KMS-11 (cell line): Measurements from ENCODE around the gene TSSK3.
A peak's percentile ranks its signal among the peaks of the same experiment; 100 is the strongest.
"Not testable (repeated sequence)": the region's sequence is repeated elsewhere in the genome, so short reads cannot be mapped to it uniquely, and the experiment has no call there.

Experiments used
- H2AFZ ChIP-seq: fragments of 200-600 bp; sonication (generic); 2 replicates; pipeline ENCODE4 v1.6.1; 2016; ENCODE audit warnings: antibody characterized with exemption, mixed run types, low read depth
- H3K27ac ChIP-seq: fragments of 200-600 bp; sonication (generic); 2 replicates; pipeline ENCODE4 v1.6.1; 2016; ENCODE audit warnings: mild to moderate bottlenecking, mixed run types
- H3K27me3 ChIP-seq: fragments of 200-600 bp; sonication (generic); 2 replicates; pipeline ENCODE4 v1.6.1; 2017; ENCODE audit warnings: mild to moderate bottlenecking, low read depth, mixed run types, moderate library complexity; ENCODE audit not compliant: insufficient read depth
- H3K36me3 ChIP-seq: fragments of 200-600 bp; sonication (generic); 2 replicates; pipeline ENCODE4 v1.6.1; 2017; ENCODE audit warnings: mild to moderate bottlenecking, mixed run types; ENCODE audit not compliant: insufficient read depth
- H3K4me1 ChIP-seq: fragments of 200-600 bp; sonication (generic); 2 replicates; pipeline ENCODE4 v1.6.1; 2016; ENCODE audit warnings: mild to moderate bottlenecking, low read depth, mixed run types; ENCODE audit not compliant: poor library complexity, severe bottlenecking
- H3K4me2 ChIP-seq: fragments of 200-600 bp; sonication (generic); 2 replicates; pipeline ENCODE4 v1.7.0; 2016; ENCODE audit warnings: mild to moderate bottlenecking, mixed run types
- H3K4me3 ChIP-seq: fragments of 200-600 bp; sonication (generic); IDR thresholded peaks from 2 replicates; pipeline ENCODE4 v1.6.1; 2017; ENCODE audit warnings: low read depth, low read length, mixed read lengths; ENCODE audit not compliant: insufficient read depth
- H3K79me2 ChIP-seq: fragments of 200-600 bp; sonication (generic); 2 replicates; pipeline ENCODE4 v1.6.1; 2016; ENCODE audit warnings: low read depth, mixed run types; ENCODE audit not compliant: insufficient read depth
- H3K9ac ChIP-seq: fragments of 200-600 bp; sonication (generic); 2 replicates; pipeline ENCODE4 v1.6.1; 2016; ENCODE audit warnings: mild to moderate bottlenecking, mixed run types
- H4K20me1 ChIP-seq: fragments of 200-600 bp; sonication (generic); 2 replicates; pipeline ENCODE4 v1.6.1; 2016; ENCODE audit warnings: mild to moderate bottlenecking, mixed run types; ENCODE audit not compliant: insufficient read depth
- TF ChIP-seq, protein P1 (sequence below): fragments of 200-600 bp; sonication (generic); conservative IDR thresholded peaks from 2 replicates; pipeline ENCODE4 v1.6.1; 2017; ENCODE audit warnings: low read depth, mild to moderate bottlenecking, antibody characterized with exemption, low read length, moderate library complexity, mixed read lengths

The TSSK3 gene

GRCh38 chr1:32394141-32394889 is 32.0 kb downstream of the TSSK3 start, which contains the start of gene BSDC1:
BSDC1 (minus strand) TSS chr1:32394441; CDS start chr1:32394414, 27 bp downstream.
- peak within 1 kb of the TSS; percentile 62 for H3K27ac ChIP-seq
- peaks cover 5% of the 10 kb centered on the region; the same call in 1 of the 2 replicates for H3K36me3 ChIP-seq
- H2AFZ ChIP-seq: peak within 1 kb of the TSS; percentile 86
- no peaks in the 10 kb centered on the region for H4K20me1 ChIP-seq
- H3K4me1 ChIP-seq: peaks cover 21% of the 10 kb centered on the region
- H3K27me3 ChIP-seq: no peaks in the 10 kb centered on the region
- H3K9ac ChIP-seq: peak within 1 kb of the TSS; percentile 83
- peaks cover 16% of the 10 kb centered on the region; the same call in 1 of the 2 replicates for H3K79me2 ChIP-seq
- peak within 1 kb of the TSS; percentile 81 for H3K4me2 ChIP-seq
- H3K4me3 ChIP-seq: no peak within 1 kb of the TSS
- TF ChIP-seq, protein P1, sequence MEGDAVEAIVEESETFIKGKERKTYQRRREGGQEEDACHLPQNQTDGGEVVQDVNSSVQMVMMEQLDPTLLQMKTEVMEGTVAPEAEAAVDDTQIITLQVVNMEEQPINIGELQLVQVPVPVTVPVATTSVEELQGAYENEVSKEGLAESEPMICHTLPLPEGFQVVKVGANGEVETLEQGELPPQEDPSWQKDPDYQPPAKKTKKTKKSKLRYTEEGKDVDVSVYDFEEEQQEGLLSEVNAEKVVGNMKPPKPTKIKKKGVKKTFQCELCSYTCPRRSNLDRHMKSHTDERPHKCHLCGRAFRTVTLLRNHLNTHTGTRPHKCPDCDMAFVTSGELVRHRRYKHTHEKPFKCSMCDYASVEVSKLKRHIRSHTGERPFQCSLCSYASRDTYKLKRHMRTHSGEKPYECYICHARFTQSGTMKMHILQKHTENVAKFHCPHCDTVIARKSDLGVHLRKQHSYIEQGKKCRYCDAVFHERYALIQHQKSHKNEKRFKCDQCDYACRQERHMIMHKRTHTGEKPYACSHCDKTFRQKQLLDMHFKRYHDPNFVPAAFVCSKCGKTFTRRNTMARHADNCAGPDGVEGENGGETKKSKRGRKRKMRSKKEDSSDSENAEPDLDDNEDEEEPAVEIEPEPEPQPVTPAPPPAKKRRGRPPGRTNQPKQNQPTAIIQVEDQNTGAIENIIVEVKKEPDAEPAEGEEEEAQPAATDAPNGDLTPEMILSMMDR: no peak

DNA sequence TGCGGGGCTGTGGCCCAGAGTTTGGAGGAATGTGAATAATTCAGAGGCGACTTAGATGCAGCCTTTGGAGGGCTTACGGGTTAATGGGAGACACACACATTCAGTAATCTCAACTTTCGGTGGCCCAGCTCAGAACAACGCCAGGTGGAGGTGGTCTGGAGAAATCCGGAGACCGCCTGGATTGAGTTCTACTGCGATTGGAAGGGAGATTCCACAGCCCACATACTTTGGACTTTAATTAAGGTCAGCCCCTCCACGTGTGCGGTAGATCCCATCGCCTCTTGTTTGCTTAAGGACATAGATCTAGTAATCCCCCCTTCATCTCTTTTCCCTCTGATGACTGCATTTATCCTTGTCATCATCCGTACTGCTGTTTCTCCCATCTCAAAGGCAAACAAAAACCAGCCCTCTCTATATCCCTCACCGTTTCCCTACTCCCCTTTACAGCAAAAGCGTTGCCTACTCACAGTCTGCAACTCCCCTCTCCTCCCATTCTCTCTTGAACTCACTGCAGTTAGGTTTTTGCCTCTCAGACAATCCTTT is 32.6 kb downstream of the TSSK3 start:
- H3K4me3 ChIP-seq: no peak overlapping the region
- peak overlapping the region; percentile 86 for H2AFZ ChIP-seq
- H3K9ac ChIP-seq: peak overlapping the region; percentile 83
- H3K27me3 ChIP-seq: no peaks in the 10 kb centered on the region
- peak overlapping the region; percentile 81 for H3K4me2 ChIP-seq
- TF ChIP-seq, protein P1: no peak
- peaks cover 5% of the 10 kb centered on the region; the same call in 1 of the 2 replicates for H3K36me3 ChIP-seq
- peak overlapping the region; percentile 45 for H3K27ac ChIP-seq
- peaks cover 21% of the 10 kb centered on the region for H3K4me1 ChIP-seq
- no peaks in the 10 kb centered on the region for H4K20me1 ChIP-seq
- H3K79me2 ChIP-seq: peaks cover 16% of the 10 kb centered on the region; the same call in 1 of the 2 replicates

DNA sequence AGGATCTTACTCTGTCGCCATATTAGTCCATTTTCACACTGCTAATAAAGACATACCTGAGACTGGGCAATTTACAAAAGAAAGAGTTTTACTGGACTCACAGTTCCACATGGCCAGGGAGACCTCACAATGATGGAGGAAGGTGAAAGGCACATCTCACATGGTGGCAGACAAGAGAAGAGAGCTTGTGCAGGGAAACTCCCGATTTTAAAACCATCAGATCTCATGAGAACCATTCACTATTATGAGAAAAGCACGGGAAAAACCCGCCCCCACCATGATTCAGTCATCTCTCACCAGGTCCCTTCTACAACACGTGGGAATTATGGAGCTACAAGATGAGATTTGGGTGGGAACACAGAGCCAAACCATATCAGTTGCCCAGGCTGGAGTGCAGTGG is 34.2 kb downstream of the TSSK3 start:
- not testable (repeated sequence) for H4K20me1 ChIP-seq, H3K36me3 ChIP-seq, H3K4me2 ChIP-seq, H3K27me3 ChIP-seq, H3K9ac ChIP-seq, H3K4me3 ChIP-seq, H3K27ac ChIP-seq, H2AFZ ChIP-seq
- H3K79me2 ChIP-seq: peaks cover 16% of the 10 kb centered on the region; the same call in 1 of the 2 replicates
- H3K4me1 ChIP-seq: peaks cover 25% of the 10 kb centered on the region

- no peak overlapping the region for H3K27ac ChIP-seq
- peaks cover 13% of the 10 kb centered on the region for H3K4me1 ChIP-seq
- H3K9ac ChIP-seq: no peak overlapping the region
- no peak overlapping the region for H2AFZ ChIP-seq
- H4K20me1 ChIP-seq: no peaks in the 10 kb centered on the region
- H3K79me2 ChIP-seq: peaks cover 5% of the 10 kb centered on the region; the same call in 1 of the 2 replicates
- TF ChIP-seq, protein P1: no peak
- H3K27me3 ChIP-seq: no peaks in the 10 kb centered on the region
- H3K36me3 ChIP-seq: no peaks in the 10 kb centered on the region
- H3K4me2 ChIP-seq: no peak overlapping the region
- H3K4me3 ChIP-seq: no peak overlapping the region
These were observed 36.1 kb downstream of the TSSK3 start for GRCh38 chr1:32398401-32398800.

DNA sequence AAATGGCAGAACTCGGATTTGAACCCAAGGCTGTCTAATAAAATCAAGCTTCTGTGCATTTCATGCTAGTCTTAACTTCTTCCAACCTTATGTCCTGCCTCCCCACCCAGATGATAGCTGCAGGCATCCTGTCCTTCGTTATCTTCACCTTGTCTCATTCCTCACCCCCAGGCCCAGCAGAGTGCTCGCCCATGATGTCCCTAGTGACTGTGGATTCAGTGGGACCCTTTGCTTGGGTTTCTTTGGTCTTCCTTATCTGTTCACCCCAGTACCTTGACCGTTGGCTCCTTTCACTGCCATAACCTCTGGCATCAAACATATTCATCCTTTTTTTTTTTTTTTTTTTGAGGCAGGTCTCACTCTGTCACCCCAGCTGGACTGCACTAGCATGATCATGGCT is 37.5 kb downstream of the TSSK3 start:
- Histone ChIP-seq H3K27ac (no peak overlapping the region), H3K27me3 (no peaks in the 10 kb centered on the region), H4K20me1 (no peaks in the 10 kb centered on the region), H3K4me2 (no peak overlapping the region), H3K36me3 (no peaks in the 10 kb centered on the region), H3K79me2 (no peaks in the 10 kb centered on the region), H3K4me3 (no peak overlapping the region), H3K4me1 (peaks cover 10% of the 10 kb centered on the region), H3K9ac (no peak overlapping the region), H2AFZ (no peak overlapping the region)
- TF ChIP-seq, protein P1: no peak
